CD14-positive monocyte (primary cell): Measurements from ENCODE around the gene SRCIN1. TPM values are rescaled to one million over a fixed set of nuclear protein-coding genes. Genes with fewer than 3 reads are reported as not detected.

Source experiments
- DNase-seq, 3 donors: peaks; one replicate each; pipeline ENCODE4 v3.0.0-alpha.2; 2011 to 2022
- H2AFZ ChIP-seq: 2 replicates; pipeline ENCODE4 v1.6.0; 2012; ENCODE audit warnings: mild to moderate bottlenecking, low read depth, low read length, inconsistent platforms; ENCODE audit not compliant: insufficient read depth, poor library complexity, severe bottlenecking
- H3K27ac ChIP-seq, 2 donors: 1 replicate in 1 of 2; 2 replicates in 1 of 2; pipeline ENCODE4 v1.5.1; 2012 to 2013; ENCODE audit warnings: low read length in 2 of 2, control low read depth in 1 of 2, inconsistent platforms in 1 of 2, low read depth in 1 of 2, mild to moderate bottlenecking in 1 of 2
- H3K27me3 ChIP-seq, 2 donors: one replicate each; pipeline versions ENCODE4 v1.6.0 to v1.6.1; 2011 to 2013; ENCODE audit warnings: low read length in 2 of 2; ENCODE audit not compliant: control insufficient read depth in 2 of 2, insufficient read depth in 2 of 2
- H3K36me3 ChIP-seq, 2 donors: replicated peaks in 1 of 2; 1 replicate in 1 of 2; 2 replicates in 1 of 2; pipeline versions ENCODE4 v1.5.1 to v1.6.1; 2012 to 2013; ENCODE audit warnings: low read length in 2 of 2, control low read depth in 1 of 2, inconsistent platforms in 1 of 2, mild to moderate bottlenecking in 1 of 2; ENCODE audit not compliant: insufficient read depth in 2 of 2, control insufficient read depth in 1 of 2
- H3K4me1 ChIP-seq, 2 donors: 1 replicate in 1 of 2; 2 replicates in 1 of 2; pipeline versions ENCODE4 v1.5.1 to v1.6.1; 2012 to 2013; ENCODE audit warnings: low read length in 2 of 2, control low read depth in 1 of 2, inconsistent platforms in 1 of 2, mild to moderate bottlenecking in 1 of 2, moderate library complexity in 1 of 2; ENCODE audit not compliant: insufficient read depth in 2 of 2, control insufficient read depth in 1 of 2
- H3K4me2 ChIP-seq: replicated peaks from 2 replicates; pipeline ENCODE3; 2012; ENCODE audit warnings: low read length, moderate library complexity, mild to moderate bottlenecking; ENCODE audit not compliant: poor library complexity, severe bottlenecking; ENCODE audit errors: extremely low read depth
- H3K4me3 ChIP-seq, 3 experiments: fragments of 200-600 bp in 1 of 3; sonication (generic) in 1 of 3; replicated peaks in 1 of 3; 1 replicate in 2 of 3; 2 replicates in 1 of 3; pipeline ENCODE4 v1.5.1; 2011 to 2013; ENCODE audit warnings: low read length in 3 of 3, mild to moderate bottlenecking in 3 of 3, control low read depth in 2 of 3, low read depth in 2 of 3, inconsistent platforms in 1 of 3, moderate library complexity in 1 of 3
- H3K79me2 ChIP-seq: 2 replicates; pipeline ENCODE4 v1.6.0; 2012; ENCODE audit warnings: mild to moderate bottlenecking, control low read depth, inconsistent platforms, low read length, moderate library complexity; ENCODE audit not compliant: insufficient read depth
- H3K9ac ChIP-seq: 2 replicates; pipeline ENCODE4 v1.6.0; 2017; ENCODE audit warnings: low read length, mild to moderate bottlenecking; ENCODE audit not compliant: insufficient read depth, poor library complexity, severe bottlenecking
- H3K9me3 ChIP-seq, 2 donors: replicated peaks in 1 of 2; 1 replicate in 1 of 2; 2 replicates in 1 of 2; pipeline versions ENCODE4 v1.5.1 to v1.6.1; 2012 to 2013; ENCODE audit warnings: low read length in 2 of 2, control low read depth in 1 of 2; ENCODE audit not compliant: control insufficient read depth in 1 of 2, insufficient read depth in 1 of 2
- H4K20me1 ChIP-seq: 2 replicates; pipeline ENCODE4 v1.6.0; 2012; ENCODE audit warnings: mild to moderate bottlenecking, low read length, control low read depth, moderate library complexity; ENCODE audit not compliant: insufficient read depth
- H3K27ac Mint-ChIP-seq, 7 donors: one replicate each; pipeline ENCODE4 v1.8.0; 2020; ENCODE audit warnings: mild to moderate bottlenecking in 7 of 7, mixed read lengths in 7 of 7, moderate library complexity in 6 of 7, inconsistent platforms in 2 of 7
- H3K27me3 Mint-ChIP-seq, 3 donors: one replicate each; pipeline ENCODE4 v1.8.0; 2021 to 2022; ENCODE audit warnings: low read depth in 3 of 3, mild to moderate bottlenecking in 3 of 3, mixed read lengths in 3 of 3, moderate library complexity in 3 of 3, inconsistent platforms in 1 of 3
- H3K36me3 Mint-ChIP-seq, 2 donors: one replicate each; pipeline ENCODE4 v1.8.0; 2020; ENCODE audit warnings: mixed read lengths in 2 of 2, inconsistent platforms in 1 of 2, mild to moderate bottlenecking in 1 of 2
- H3K4me1 Mint-ChIP-seq: one replicate; pipeline ENCODE4 v1.8.0; 2020; ENCODE audit warnings: mild to moderate bottlenecking, mixed read lengths
- H3K4me3 Mint-ChIP-seq, 2 donors: one replicate each; pipeline ENCODE4 v1.8.0; 2020; ENCODE audit warnings: mild to moderate bottlenecking in 2 of 2, mixed read lengths in 2 of 2, moderate library complexity in 1 of 2
- H3K9me3 Mint-ChIP-seq, 7 donors: one replicate each; pipeline ENCODE4 v1.8.0; 2020 to 2022; ENCODE audit warnings: mixed read lengths in 7 of 7, mild to moderate bottlenecking in 6 of 7, moderate library complexity in 6 of 7, inconsistent platforms in 2 of 7
- WGBS: methylation state at CpG from one replicate; pipeline ENCODE4 v1.1.5; 2013; ENCODE audit warnings: missing lambda C conversion rate; ENCODE audit not compliant: insufficient coverage; 5-methylcytosine and 5-hydroxymethylcytosine counted together
- intact Hi-C, 2 donors: fragments of 100-400 bp; cut with micrococcal nuclease; formaldehyde crosslinking; loops; one replicate each; pipeline versions ENCODE4 v1.15.0 to v1.15.1; 2023
- polyA plus RNA-seq, 3 donors: library from polyadenylated mRNA; depleted of rRNA in 1 of 3; unstranded in 2 of 3; stranded (reverse) in 1 of 3; fragments of 300-500 nt in 2 of 3; fragments of >200 nt in 1 of 3; fragmentation: Illumina TruSeq in 2 of 3; gene quantifications; 1 replicate in 2 of 3; 2 replicates in 1 of 3; pipeline ENCODE4 v1.2.3, GENCODE V29; 2012 to 2021
- TF ChIP-seq, protein P1 (sequence below): fragments of 200-600 bp; IDR thresholded peaks from one replicate; pipeline ENCODE4 v1.8.0; 2022; ENCODE audit warnings: antibody characterized with exemption, mild to moderate bottlenecking

Gene SRCIN1
- polyA plus RNA-seq, 3 donors, result 0.01 TPM; not detected in 2

DNA sequence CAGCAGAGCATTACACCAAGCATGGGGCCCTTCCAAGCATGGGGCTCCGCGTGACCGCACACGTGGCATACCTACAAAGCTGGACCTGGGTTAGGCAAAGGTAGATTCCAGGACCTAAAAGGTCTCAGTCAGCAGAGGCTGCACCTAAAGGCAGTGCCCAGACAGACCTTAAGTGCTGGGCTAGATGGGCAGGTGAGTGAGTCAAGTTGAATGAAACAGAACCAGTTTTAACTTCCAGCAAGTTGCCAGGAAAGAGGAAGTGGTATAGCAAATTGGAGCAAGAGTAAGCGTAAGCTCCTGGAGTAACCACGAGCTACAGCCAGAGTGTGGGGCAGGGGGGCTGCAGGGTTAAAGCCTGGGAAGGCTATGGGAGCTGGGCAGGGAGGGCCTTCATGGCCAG lies 49.5 kb downstream of the SRCIN1 start:
- peak; percentile 19 to 45 (median 32) for DNase-seq
- Histone ChIP-seq H3K4me1 (peaks cover 38 to 48% of the 10 kb centered on the region in 2 donors), H3K9me3 (peaks cover 0 to 12% of the 10 kb centered on the region in 2 donors), H3K4me2 (no peak overlapping the region), H3K27me3 (peaks cover 13 to 28% of the 10 kb centered on the region in 2 donors), H3K9ac (no peak overlapping the region), H3K79me2 (no peaks in the 10 kb centered on the region), H3K27ac (no peak overlapping the region), H4K20me1 (peaks cover 5% of the 10 kb centered on the region), H3K4me3 (no peak overlapping the region), H3K36me3 (no peaks in the 10 kb centered on the region), H2AFZ (no peak overlapping the region)
- TF ChIP-seq, protein P1, sequence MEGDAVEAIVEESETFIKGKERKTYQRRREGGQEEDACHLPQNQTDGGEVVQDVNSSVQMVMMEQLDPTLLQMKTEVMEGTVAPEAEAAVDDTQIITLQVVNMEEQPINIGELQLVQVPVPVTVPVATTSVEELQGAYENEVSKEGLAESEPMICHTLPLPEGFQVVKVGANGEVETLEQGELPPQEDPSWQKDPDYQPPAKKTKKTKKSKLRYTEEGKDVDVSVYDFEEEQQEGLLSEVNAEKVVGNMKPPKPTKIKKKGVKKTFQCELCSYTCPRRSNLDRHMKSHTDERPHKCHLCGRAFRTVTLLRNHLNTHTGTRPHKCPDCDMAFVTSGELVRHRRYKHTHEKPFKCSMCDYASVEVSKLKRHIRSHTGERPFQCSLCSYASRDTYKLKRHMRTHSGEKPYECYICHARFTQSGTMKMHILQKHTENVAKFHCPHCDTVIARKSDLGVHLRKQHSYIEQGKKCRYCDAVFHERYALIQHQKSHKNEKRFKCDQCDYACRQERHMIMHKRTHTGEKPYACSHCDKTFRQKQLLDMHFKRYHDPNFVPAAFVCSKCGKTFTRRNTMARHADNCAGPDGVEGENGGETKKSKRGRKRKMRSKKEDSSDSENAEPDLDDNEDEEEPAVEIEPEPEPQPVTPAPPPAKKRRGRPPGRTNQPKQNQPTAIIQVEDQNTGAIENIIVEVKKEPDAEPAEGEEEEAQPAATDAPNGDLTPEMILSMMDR, result no peak
- intact Hi-C loops, result loop anchor here (5.0 to 10.0 kb wide), 2 partner anchors 109 to 111 kb away; no protein-coding TSS in a partner anchor
- peaks cover 45% of the 10 kb centered on the region for H3K4me1 Mint-ChIP-seq
- peaks cover 5 to 18% (median 9%) of the 10 kb centered on the region in 7 donors for H3K9me3 Mint-ChIP-seq
- no peak overlapping the region for H3K4me3 Mint-ChIP-seq
- peaks cover 34 to 67% (median 38%) of the 10 kb centered on the region in 3 donors for H3K27me3 Mint-ChIP-seq
- peaks cover 4 to 5% of the 10 kb centered on the region in 2 donors for H3K36me3 Mint-ChIP-seq
- 65% methylated on average over 6 of the region's 6 CpGs for WGBS
- peak overlapping the region in 1 of 7 donors; percentile 78 for H3K27ac Mint-ChIP-seq

DNA sequence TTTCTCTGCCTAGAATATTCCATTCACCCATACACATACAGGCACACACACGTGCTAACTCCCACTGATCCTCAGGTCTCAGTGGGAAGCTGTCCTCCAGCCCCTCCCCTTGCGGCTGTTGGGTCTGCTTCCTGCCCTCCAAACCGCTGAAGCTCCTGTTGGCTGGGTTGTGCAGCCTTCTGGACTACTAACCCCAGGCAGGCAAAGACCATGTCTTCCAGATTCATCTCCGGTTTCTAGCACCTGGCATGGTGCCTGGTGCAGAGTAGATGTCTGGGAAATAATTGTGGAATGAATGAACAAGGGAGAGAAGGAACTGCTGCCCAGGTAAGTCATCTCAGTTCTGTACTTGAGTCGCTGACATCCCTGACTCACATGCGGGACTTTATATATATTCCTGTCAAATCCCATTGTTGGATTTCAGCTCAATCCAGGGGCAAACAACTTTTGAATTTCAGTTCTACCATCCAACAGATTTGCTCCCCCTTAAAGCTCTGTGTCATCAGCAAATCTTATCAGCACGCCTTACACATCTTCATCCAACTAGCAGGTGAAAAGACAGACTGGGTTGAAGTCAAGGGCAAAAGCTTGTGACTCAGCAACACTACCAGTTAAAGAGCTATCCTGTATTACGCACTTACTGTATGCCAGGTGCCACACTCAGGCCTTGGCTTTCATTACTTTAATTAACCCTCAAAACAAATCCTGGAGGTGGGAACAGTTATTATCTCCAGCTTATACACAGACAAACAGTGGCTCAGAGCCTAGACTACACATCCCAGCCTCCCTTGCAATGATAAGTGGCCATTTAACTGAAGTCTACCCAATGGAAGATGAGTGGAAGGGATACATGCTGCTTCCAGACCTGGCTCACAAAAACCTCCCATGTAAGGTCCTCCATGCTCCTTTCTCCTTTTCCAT lies 51.1 kb downstream of the SRCIN1 start:
- Histone ChIP-seq H3K79me2 (no peaks in the 10 kb centered on the region), H3K9ac (no peak overlapping the region), H3K4me2 (no peak overlapping the region), H3K4me1 (peaks cover 29 to 37% of the 10 kb centered on the region in 2 donors), H3K9me3 (no peaks in the 10 kb centered on the region), H4K20me1 (no peaks in the 10 kb centered on the region), H3K27me3 (peaks cover 0 to 13% of the 10 kb centered on the region in 2 donors), H2AFZ (no peak overlapping the region), H3K36me3 (no peaks in the 10 kb centered on the region), H3K27ac (no peak overlapping the region), H3K4me3 (no peak overlapping the region)
- no peak overlapping the region for H3K27ac Mint-ChIP-seq
- 48% methylated on average over 8 of the region's 8 CpGs for WGBS
- peaks cover 0 to 6% (median under 1%) of the 10 kb centered on the region in 7 donors for H3K9me3 Mint-ChIP-seq
- H3K4me1 Mint-ChIP-seq, result peaks cover 32% of the 10 kb centered on the region
- no peak overlapping the region for H3K4me3 Mint-ChIP-seq
- H3K36me3 Mint-ChIP-seq, result peaks cover 0 to 2% of the 10 kb centered on the region in 2 donors
- TF ChIP-seq, protein P1, result no peak
- intact Hi-C loops, result loop anchor here (5.0 to 10.0 kb wide), 2 partner anchors 110 to 113 kb away; no protein-coding TSS in a partner anchor
- H3K27me3 Mint-ChIP-seq, result peaks cover 21 to 59% (median 25%) of the 10 kb centered on the region in 3 donors
- no peak for DNase-seq
